HG02885 (cell line): ENCODE measurements around the gene SAA2.
"Not testable (repeated sequence)": the region's sequence is repeated elsewhere in the genome, so short reads cannot be mapped to it uniquely, and the experiment has no call there.

Experiments
- ATAC-seq: cut with Tn5 transposase; IDR thresholded peaks from one replicate; pipeline ENCODE4 v1.9.1; 2021; ENCODE audit warnings: mild to moderate bottlenecking; ENCODE audit not compliant: unreplicated experiment, poor library complexity

SAA2 gene

DNA sequence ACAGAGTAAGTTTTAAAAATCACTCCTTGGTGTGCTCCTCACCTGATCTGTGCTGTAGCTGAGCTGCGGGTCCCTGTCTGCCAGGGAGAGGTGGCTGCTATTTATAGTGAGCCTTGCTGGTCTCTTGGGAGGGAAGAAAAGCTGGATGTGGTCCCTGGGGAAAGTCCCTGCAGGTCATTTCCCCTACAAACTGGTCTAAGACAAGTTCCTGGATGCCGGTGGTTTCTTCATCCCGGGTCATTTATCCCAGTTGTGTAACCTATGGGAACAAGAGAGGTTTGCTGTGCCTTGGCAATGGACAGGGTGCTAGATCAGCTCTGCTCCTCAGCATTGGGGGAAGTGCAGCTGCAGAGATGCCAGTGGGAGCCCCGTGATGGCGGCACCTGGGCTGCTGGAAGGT is at the start of gene SAA2:
Gene SAA2 (minus strand): TSS at position 108 of the 400 bp plus-strand sequence. CDS start 657 bp downstream, outside the sequence.
- ATAC-seq: no peak

DNA sequence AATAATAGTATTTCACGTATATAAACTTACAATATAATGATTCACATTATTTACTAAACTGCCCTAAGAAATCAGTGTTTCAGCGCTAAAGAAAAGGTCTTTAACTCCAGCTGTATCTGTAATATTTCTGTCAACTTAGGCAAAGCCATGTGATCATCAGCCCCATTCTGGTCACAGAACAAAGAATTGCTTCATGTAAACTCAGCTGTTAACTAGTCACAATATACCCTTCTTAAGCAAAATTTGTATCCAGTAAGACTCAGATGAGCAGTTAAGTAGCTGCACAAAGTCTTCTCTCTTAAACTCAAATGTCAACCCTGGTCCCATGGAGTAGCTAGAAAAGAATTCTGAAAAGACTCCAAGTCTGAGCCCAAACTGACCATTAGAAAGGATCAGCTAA is 46.8 kb upstream of the SAA2 start:
- no peak for ATAC-seq

DNA sequence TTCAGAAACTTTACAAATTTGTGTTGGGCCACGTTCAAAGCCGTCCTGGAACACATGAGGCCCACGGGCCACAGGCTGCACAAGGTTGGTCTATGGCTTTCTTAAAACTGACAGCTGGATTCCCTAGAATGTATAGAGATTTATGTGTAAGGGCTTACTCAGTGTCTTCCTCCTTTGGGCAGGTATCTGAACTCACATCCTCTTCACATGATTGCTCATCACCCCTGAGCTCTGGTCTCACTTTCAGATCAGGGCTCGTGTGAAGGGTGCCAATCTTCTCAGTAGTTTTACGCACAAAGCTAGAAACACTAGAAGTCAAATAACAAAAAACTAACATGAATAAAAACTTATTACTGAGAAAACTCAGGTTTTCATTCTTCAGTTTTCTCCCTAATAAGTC is 46.4 kb upstream of the SAA2 start:
- ATAC-seq: peak; percentile 42

DNA sequence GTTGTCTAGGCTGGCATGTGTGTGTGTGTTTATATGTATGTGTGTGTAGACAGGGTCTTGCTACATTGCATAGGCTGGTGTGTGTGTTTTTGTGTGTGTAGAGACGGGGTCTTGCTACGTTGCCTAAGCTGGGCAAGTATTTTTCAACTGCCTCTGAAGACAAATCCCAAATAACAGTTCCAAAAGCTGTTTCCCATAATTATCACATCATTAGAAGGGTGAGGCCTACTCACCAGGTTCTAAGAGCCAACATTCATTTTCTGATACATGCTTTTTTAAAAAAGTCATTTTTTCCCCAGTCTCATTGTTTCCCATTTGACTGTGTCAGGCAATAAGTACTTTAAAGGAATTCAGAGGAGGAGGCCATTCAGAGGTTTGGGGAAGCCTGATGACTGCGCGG is 40.4 kb upstream of the SAA2 start:
- ATAC-seq: no peak

DNA sequence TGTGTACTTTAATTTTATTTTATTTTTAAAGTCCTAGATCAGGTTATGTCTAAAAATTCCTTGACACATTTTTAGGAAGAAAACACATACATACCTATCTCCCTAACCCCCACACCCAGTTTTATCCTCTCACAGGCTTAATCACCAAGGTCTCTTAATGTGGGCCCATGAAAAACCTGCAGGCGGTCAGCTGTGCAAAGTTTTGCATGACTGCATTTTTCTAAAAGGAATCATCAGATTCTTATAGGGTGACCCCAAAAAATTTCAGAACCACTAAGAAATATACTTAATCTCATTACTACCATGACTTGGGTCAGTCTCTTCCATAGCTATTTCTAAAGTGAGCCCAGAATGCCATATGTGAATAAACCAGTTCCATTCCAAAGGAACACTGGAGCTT is 37.4 kb upstream of the SAA2 start:
- no peak for ATAC-seq

DNA sequence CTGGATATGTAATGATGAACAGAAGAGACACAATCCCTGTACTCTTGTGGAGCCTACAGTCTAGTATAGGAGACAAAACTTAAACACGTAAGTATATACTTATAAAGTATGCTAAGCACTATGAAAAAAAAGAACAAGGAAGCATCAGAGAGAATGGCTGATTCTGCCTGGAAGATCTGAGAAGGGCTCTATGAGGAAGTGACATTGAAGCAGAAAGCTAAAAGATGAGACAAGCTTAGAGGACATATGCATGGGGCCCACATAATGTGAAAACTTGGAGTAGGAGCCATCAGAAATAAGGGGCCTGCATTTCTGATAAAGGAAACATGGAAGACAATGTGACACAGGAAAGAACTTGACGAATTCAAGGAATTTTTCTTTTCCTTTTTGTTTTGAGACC is 34.2 kb upstream of the SAA2 start:
- ATAC-seq: no peak

DNA sequence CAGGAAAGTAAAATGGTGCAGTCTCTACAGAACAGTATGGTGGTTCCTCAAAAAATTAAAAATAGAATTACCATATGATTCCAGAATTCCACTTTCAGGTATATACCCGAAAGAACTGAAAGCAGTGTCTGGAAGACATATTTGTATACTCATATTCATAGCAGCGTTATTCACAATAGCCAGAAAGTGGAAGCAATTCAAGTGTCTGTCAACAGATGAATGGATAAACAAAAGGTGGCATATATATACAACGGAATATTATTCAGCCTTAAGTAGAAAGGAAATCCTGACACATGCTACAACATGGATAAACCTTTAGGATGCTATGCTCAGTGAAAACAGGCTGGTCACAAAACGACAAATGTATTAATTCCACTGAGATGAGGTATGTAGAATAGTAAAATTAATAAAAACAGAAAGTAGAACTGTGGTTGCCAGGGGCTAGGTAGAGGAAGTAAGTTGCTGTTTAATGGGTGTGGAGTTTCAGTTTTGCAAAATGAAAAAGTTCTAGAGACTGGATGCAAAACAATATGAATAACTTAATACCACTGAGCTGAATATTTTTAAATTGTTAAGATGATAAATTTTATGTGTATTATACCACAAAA is 32.1 kb upstream of the SAA2 start:
- peak; percentile 91 for ATAC-seq

DNA sequence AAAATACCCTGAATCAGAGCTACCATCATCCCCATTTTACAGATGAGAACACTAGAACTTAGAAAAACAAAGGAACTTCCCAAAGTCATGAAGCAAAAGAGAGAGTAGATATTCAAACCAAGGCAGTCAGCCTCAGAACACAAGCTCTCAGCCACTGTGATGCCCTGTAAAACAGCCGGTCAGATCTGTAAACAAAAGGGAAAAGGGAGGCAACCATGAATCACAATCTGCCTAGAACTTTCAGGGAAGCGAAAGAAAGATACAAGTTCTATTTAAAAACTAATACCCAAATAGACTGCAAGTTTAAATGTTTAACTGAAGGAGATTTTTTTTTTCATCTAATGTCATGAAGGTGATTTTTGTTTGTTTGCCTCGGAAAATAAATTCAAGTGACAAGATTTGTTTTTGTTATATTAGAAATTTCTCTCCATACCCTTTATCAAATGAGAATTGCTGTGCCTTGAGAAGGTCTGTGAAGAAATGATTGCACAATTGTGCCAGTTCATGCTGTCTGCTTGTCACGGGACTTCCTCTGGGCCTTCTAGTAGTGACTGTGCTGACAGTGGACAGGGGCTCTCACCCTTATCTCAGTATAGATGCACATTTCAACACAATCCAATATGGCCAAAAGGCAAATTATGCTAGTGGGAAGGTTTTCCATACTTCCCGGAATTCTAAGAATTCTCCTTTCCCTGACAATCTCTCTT is 29.2 kb upstream of the SAA2 start:
- ATAC-seq: no peak

DNA sequence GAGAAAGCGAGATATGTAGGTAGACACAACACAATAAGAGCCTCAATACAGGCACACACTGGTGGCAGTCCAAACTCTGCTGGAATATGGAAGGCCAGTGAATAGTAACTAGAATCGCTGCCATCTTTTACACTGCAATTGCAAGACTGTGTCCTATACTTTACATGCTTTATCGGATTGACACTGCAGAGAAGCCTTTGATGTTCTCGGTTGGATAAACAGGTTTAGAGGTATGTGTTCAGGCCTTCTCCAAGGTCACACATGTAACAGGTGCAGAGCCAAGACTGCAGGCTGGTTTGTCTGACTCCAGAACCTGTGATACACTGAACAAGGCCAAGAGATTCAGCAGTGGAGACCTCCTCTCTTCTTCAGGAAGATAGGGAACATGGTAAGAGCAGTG is 22.7 kb upstream of the SAA2 start:
- ATAC-seq: no peak

DNA sequence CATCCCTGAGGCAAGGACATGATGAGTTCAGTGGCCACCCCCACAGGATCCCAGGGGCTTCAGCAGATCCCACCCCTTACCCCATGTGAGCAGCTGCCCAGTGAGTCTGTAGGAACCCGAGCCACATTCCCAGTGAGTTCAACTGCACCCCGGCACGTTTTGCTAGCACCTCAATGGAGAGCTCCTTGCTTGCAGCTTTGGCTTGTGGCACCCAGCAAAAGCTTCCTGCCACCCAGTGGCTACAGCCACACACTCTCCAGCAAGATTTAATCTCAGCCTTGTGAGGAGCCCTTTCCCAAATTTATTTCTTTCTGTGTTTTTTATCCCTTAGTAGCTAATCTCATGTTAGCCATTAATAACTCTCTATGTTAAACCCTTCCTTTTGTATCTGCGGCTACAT is 21.6 kb upstream of the SAA2 start:
- no peak for ATAC-seq

DNA sequence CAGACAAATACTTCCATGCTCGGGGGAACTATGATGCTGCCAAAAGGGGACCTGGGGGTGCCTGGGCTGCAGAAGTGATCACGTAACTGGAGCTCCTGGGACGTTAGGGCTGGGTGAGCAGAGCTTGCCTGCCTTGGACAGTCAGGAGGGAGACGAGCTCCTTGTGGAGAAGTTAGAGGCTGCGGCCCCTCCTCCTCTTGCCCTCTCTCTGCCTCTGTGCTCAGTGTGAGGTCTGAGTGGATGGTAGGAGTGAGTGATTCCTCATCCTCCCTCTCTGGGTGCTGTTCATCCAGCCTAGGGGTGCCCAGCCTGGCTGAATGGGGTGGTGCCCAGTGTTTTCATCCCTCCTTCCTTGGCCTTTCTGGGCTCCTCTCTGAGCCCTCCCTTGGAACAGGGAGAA is 20.8 kb upstream of the SAA2 start:
- ATAC-seq: not testable (repeated sequence)

DNA sequence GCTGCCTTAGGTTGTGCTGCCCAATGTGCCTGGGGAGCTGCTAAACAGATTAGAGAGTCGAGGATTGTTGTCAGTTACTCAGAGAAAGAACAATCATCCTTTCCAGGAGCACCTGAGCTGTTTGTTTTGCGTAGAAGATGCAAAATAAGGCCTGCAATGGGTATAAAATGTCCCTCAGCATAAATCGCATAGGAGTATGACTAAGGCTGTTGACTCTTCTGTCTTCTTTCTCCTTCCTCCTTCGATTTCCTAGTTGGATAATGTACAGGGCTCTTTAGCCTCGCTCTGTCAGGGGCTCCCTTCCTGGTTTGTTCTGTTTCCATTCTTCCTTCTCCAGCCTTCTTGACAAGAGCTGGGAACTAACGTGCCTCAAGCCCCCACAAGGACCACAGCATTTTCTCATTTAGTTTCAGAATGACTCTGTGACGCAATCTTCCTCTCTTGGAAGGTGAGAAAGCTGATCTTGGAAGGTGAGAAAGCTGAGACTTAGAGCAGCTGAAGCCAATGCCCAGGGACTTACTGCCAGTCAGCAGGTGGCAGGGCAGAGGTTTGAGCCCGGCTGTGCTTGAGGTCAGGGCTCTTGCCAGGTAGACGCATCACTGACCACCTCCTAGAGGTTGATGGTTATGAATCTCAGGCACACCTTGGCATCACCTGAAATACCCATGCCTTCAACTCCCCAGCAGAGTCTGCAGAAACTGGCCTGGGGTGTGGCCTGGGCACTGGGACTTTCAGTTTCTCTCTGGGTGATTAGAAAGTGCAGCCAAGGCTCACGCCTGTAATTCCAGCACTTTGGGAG is 19.1 kb upstream of the SAA2 start:
- peak; percentile 42 for ATAC-seq

DNA sequence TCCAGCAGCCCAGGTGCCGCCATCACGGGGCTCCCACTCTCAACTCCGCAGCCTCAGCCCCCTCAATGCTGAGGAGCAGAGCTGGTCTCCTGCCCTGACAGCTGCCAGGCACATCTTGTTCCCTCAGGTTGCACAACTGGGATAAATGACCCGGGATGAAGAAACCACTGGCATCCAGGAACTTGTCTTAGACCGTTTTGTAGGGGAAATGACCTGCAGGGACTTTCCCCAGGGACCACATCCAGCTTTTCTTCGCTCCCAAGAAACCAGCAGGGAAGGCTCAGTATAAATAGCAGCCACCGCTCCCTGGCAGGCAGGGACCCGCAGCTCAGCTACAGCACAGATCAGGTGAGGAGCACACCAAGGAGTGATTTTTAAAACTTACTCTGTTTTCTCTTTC is 17.5 kb upstream of the SAA2 start, which contains the start of gene SAA1:
Gene SAA1 (plus strand): TSS at position 316 of the 400 bp plus-strand sequence. CDS start 624 bp downstream, outside the sequence.
- ATAC-seq: no peak

DNA sequence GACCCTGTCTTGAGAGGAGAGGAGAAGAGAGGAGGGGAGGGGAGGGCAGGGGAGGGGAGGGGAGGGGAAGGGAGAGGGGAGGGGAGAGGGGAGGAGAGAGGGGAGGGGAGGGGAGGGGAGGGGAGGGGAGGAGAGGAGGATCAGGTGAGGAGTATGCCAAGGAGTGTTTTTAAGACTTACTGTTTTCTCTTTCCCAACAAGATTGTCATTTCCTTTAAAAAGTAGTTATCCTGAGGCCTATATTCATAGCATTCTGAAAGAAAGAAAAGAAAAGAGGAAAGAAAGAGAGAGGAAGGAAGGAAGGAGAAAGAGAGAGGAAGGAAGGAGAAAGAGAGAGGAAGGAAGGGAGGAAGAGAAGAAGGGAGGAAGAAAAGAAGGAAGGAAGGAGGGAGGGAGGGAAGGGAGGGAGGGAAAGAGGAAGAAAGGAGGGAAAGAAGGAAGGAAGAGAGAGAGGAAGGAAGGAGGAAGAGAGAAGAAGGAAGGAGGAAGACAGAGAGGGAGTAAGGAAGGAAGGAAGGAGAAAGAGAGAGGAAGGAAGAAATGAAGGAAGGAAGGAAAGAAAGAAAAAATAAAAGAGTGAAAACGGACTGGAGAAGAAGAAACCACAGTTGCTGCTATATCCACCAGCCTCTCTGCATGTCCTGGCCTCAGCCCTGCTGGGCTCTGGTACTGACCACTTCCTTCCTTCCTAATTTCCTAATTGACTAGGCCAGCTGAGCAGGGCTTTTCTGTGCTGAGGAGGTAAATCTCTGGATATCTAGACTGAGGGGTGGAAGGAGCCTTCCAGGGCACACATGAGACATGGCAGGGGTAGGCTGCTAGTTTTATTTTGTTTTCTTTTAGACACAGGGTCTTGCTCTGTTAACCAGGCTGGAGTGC is 16.4 kb upstream of the SAA2 start:
- ATAC-seq: no peak

DNA sequence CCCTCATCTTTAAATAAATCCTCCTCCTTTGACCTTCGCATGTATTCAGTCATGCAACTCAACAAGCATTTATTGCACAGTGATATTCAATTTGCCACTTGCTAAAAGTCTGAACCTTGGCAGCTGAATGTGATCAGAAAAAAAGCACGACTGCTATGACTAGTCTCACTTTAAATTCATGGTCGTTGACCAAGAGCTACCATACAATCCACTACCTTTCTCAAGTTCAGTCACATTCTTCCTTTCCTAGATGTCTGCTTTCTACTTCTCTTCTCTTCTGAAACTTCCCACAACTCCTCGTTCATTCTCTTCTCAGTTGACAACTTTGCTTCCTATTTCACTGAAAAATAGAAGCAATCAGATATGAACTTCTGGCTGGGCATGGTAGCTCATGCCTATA is 15.6 kb upstream of the SAA2 start:
- peak; percentile 51 for ATAC-seq

DNA sequence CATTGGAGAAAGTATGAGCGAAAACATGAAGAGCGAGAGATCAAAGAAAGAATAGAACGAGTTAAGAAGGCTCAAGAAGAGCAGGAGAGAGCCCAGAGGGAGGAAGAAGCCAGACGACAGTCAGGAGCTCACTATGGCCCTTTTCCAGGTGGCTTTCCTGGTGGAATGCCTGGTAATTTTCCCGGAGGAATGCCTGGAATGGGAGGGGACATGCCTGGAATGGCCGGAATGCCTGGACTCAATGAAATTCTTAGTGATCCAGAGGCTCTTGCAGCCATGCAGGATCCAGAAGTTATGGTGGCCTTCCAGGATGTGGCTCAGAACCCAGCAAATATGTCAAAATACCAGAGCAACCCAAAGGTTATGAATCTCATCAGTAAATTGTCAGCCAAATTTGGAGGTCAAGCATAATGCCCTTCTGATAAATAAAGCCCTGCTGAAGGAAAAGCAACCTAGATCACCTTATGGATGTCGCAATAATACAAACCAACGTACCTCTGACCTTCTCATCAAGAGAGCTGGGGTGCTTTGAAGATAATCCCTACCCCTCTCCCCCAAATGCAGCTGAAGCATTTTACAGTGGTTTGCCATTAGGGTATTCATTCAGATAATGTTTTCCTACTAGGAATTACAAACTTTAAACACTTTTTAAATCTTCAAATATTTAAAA is 14.3 kb upstream of the SAA2 start:
- ATAC-seq: not testable (repeated sequence)

DNA sequence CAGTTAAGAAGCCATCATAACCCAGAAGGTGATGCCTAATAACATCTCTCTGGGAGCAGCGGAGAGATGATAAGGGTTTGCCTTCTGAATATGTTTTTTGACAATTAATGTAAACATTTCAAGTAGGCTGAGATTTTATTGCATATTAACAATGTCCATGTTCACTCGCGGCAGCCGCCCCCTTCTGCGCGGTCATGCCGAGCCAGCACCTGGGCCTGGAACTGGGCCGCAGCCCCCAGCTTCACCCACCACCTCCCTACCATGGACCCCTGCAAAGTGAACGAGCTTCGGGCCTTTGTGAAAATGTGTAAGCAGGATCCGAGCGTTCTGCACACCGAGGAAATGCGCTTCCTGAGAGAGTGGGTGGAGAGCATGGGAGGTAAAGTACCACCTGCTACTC is 13.3 kb upstream of the SAA2 start:
- no peak for ATAC-seq

DNA sequence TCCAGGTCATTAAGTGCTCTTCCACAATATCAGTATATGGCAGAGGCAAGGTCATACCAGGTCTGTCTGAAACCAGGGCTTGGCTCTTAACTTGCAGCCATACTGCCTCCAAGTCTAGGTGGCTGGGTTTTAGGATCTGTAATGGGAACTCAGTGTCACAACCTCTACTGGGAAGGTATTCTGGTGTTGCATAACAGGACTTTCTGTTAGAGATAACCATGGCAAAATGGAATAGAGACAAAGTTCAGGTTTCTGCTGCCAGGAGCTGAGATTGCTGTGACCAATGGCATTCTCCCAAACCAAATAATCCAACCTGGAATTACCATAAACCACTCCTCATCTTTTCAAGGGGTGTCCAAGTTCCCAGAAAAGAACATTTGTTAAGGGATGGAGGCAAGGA is 10.8 kb upstream of the SAA2 start:
- ATAC-seq: no peak

DNA sequence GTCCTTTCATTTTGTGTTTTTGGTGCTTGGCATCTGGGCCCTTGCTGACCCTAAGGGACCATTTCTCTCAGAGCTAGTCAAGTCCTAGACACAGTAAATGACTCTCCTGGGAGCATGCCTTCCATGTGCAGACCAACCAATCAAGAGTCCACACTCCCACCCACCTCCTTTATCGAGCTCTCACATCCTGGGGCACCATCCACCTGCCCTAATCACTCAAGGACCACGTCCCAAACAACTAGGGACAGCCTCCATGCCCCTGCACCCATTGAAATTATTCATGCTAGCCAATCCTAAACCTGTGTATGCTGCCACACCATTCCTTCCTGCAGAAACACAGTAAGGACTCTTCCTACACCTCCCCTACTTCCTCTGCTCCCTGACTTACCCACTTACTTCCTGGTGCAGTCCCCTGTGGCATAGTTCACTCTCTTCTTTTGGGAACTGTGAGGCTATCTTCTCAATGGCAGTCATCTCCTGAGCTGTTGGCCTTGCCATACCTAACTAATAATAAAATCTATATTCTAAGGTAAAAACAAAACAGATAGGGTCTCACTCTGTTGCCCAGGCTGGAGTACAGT is 6.4 kb upstream of the SAA2 start:
- ATAC-seq: no peak
